Embryonic facial prominence (tissue), 1 donor: ENCODE results near the gene CTDSPL.

Experiments
- DNase-seq: peaks from one replicate; pipeline ENCODE4 v3.0.0-alpha.2; 2016; ENCODE audit errors: extremely low spot score

Gene CTDSPL

DNA sequence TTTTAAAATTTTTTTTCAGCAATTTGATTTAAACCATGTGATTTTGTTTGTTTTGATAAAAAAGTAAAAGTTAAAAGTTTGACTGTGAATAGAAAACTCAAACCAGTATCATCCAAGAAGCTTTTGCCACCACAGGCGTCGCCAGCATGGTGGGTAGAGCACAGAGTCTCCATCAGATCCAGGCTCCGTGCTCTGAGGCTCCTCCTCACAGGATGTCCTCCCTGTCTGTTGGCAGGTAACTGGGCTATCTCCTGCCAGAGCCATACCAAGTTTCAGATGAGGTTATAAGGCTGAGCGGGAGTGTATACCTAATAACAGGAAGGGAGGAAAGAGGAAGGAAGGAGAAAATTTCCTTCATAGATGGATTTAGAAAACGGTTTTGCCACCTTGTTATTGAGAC, 28.8 kb downstream of the CTDSPL start:
- no peak for DNase-seq

DNA sequence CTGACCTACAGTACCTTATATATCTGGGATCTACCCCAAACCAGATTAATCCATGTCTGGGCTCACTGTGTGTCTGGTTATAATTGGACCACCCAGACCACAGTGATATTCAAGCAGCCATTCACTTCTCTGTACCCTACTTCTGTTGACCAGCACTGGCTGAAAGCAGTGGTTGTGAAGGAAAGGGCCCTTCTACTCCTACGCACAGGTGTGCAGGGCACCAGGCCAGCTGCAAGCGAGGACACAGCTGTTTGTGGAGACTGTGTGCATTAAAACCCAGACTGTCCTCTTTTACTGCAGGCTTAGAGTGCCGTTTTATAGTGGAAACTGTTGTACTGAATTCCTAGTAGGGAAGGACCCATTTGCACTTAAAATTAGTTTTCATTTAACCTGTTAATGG, 29.5 kb downstream of the CTDSPL start:
- no peak for DNase-seq

DNA sequence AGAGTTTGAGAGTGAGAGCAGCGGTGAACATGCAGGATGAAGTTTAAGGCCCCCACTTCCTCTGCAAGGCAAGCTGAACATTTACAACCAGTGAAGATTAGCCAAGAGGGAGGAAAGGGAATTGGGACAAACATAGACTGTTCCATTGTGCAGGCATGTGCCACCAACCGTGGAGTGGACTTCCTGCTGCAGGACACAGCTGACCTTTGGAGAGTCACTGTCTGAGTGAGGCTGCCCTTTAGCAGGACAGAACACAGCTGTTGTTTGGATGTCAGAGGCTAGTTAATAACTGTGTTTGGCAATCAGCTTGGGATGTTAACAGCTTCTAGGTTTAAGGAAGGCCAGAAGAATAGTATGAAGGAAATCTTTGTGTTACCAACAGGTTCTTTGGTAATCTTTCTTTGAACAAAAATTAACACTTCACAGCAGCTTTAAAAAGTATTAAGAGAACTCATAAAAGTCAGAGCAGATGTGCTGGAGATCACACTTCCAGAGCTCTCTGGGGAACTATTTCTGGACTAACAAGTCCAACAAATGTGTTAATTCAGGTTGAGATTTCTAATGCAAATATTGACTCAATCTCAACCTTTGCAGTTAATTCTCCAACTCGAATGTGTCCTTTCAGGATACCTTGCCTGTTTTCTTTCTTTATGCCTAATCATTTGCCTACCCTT, 31.4 kb downstream of the CTDSPL start:
- DNase-seq: no peak

DNA sequence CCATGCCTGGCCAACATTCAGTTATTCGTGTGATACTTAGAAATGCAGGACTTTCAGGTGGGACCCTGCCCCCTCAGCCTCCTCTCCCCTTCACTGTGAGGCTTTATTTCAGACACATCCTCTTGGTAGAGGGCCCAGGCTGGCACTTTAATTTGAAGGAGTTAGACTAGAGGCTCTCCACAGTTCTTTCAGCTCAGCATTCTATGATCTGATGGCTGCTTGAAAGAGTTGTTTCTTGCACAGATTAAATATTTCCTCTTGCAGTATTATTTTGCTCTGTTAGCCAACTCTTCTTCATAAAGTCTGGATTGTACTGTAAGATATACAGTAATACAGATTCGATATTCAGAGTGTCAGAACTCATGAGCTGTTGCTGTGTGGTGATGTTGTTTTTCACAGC, 35.1 kb downstream of the CTDSPL start:
- no peak for DNase-seq

DNA sequence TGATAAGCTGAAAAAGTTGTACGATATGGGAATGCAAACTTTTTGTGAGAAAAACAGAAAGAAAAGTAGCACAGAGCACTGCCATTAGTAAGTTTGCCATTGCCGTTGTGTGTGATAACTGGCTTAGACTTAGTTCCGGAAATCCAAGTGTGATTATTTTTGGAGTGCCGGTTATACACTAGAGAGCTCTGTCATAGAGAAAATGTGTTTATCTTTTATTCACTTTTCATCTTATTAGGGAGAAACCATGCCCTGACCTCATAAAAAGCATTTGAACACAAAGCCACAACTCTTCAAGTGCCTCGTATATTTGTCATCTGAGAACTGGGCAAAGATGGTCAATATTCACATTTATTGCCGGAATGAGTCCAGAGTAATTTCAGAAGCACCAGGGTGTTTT, 36.1 kb downstream of the CTDSPL start:
- no peak for DNase-seq

DNA sequence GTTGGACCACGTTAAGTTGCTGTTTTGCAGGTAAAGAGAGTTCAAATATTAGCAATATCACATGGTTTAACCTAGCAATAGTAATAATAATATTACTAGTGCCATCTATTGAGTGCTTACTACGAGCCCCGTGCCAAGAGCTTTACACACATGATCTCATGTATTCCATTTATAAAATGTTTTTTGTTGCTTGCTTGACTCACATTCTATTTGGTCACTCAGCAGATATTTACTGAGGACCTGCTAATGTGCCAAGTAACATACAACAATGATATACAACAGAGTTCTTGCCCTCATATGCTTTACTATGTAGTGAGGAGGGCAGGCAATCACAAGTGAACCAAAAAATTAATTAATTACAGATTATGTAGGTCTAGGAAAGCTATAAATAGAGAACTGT, 36.7 kb downstream of the CTDSPL start:
- DNase-seq: no peak

DNA sequence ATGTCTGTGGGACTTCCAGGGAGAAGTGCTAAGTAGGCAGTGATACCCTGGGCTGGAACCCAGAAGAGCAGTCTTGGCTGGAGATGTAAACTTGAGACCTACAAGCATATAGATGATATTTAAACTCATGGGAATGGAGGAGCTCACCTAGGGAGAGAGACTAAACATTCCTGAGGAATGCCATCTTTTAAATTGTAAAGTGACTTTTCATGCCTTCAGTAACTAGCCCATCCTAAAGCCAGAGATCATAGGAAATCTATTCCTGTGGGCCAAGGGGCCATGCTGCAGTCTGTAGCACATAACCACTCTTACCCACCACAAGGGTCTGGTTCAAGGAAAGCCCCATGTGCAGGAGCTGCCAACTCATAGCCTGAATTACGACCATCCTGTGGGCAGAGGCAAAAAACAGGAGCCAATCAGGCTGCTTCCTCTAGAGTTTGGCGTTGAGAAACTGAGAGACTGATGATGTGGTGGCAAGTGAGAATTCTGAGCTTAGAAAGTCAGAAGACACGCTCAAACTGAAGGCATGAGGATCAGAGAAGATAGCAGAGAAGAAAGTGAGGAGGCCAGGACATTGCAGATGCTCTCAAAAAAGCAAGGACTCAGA, 37.5 kb downstream of the CTDSPL start:
- no peak for DNase-seq

DNA sequence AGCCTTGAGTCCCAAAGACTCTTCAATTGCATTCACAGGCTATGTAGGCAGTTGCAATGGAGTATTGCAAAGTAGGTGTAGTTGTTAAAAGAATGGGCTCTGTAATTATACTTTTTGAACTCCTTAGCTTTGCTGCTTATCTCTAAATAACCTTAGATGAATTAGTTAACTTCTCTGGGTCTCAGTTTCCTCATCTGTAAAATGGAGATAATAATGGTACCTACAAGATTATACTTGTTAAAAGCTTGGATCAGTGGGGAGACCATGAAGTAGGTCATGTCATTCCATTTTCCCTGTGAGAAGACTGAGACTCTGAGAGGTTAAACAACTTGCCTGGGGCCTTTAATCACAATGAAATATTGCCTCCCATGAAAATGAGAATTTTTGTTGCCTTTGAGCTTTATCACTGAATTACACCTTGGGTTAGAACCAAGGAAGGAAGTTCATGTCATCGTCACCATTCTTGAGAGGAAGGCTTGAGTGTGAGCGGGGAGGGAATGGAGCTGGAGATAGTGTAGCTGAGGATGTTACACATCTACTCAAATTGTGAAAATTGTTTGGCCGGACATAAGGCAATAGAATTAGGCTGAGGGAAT, 38.1 kb downstream of the CTDSPL start:
- no peak for DNase-seq

DNA sequence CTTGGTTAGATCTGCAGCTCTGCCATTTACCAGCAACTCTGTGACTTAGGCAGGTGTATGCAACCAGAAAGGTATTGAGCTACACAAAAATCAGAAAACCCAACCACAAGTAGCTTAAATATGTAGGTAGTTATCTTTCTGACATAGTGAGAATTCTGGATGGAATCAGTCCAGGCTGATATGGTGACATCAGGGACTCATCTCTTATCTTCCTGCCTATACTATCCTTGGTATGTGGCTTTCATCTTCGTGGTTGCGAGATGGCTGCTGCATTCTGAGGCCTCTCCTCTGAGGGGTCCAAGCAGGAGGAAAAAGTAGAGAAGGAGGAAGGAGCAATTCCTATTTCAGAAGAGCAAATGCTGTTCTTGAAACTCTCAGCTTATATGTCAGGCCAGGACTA, 40.0 kb downstream of the CTDSPL start:
- DNase-seq: no peak

DNA sequence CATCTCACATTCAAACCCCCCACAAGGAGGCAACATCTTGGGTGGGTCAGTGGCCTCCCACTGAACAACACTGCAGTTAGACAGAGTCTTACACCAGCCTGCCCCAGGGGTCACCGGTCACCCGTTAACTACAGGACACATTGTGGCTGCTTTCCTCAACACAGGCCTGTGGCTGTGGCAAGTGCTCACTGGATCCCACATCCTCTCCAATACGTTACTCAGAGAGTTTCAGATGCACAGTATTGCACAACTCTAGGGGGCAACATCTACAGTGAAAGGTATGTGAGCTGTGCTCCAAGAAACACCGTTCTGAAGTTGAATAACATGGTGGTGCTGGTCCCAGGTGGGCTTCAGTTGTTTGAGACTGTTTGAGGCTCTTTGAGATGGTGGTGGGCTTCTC, 41.0 kb downstream of the CTDSPL start:
- no peak for DNase-seq

DNA sequence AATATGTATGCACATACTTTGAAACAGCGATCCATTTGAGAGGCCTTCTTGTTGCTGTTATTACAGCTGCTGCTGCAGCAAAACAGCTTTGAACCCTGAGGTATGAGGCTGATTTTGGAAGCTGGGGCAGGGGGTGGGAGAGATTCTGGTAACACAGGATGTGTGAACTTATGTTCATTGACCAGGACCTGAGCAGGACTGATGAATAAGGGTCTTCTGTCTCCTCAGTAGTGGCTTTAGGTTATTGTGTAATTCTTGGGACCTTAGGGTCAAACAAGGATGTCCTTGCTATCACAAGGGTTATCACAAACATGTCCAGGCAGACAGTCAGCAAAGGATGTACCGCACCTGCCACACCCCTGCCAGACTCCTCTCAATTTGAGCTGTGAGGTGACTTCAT, 41.6 kb downstream of the CTDSPL start:
- no peak for DNase-seq

DNA sequence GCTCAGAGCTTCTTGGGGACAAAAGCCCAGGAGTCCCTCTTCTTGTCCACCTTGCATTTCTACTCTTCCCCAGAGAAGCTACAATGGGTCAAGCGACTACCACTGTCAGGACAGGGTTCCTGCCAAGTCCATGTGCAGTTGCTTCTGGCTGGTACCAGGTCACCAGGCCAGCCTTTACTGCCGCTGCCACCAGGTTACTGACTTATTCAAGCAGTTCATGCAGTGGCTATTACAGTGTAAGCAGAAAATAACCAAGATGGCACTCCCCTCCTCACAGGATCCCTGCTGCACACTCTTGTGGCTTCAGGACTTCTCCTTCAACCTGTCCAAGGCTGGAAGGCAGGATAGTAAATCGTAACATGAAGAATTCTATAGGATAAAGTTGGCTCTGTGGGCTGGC, 42.1 kb downstream of the CTDSPL start:
- no peak for DNase-seq

DNA sequence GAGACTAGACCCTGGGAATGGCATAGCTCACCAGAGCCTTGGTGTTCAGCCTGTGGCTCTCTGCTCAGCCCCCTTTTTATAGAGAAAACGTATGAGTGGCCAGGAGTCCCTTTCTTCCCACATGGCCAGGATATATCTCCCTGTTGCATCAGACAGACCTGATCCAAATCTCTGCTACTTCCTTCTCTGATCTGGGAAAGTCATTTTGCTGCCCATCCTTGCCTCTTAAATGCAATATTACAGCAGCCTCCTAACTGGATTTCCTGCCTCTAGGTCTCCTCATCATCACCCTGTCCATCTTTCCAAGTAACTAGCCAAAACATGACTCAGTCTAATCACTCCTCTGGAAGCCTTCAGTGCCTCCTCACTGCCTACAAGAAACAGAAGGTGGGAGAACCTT, 42.9 kb downstream of the CTDSPL start:
- DNase-seq: no peak

DNA sequence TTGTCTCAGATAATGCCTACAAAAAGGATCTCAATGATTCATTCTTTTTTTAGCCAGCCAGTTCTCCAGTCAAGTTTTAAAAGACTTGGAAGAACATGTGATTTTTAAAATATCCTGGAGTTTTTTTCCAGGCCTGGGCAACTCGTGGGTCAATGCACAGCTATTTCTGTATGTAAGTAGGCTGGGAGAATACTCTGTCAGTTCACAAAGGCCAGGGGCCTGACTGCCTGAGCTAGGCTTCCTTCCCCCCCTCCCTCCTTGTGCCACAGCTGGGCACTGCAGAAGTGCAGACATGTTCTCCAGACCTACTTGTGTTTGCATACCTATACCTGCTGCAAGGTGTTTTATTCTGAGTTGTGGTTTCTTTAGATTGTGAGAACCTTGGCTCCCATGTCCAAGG, 43.7 kb downstream of the CTDSPL start:
- no peak for DNase-seq

DNA sequence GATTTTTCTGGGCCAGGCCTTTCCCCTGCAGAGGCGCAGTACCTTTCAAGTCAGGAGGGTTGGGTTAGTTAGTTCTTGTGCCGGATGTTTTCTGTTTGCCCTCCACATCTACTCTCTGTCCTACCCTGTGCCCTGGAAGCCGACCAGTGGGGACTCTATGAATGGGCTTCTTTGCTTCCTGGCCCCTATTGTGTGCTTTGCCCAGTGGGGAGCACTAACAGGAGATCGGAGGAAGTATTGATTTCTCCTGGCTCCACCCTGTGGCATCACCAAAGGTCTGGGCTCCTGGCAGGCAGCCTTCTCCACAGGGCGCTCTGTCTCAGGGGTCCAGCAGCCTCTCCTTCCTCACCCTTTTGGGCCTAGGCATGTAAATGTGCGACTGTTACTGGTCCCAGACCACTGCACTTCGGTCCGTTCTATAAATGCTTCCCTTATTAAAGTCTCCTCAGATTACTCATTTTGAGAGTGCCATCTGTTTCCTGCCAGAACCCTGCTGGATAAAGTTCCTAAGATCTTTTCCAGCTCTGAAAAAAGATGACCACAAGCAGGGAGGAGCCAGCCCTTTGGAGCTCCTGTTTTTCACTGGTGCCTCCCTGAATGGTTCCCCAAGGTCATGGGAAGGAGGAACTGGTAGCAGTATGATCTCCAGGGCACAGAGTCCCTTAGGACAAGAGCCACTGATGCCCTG, 44.5 kb downstream of the CTDSPL start:
- peak; percentile 62 for DNase-seq

DNA sequence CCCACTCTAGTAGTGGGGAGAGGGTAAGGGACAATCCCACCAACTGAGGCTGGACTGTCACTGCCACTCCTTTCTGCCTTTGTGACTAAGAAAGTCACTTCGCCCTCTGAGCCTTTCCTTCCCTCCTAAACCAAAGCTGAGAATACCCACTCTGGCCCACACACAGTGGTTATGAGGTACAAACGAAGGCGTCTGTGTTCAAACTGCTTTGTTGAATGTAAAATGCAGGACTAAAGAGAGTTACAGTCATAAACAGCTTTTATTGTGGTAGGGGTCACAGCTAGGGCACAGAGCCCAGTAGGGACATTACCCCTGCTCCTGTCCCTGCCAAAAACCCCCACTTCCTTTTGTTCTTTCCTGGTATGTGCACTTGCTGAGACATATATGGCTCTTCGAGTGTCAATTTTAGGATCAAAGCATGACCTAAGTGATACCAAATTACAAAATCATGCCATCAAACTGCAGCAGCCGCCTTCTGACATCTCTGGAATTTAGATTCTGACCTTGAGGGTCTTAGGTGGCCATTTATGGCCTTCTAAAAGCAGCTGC, 45.1 kb downstream of the CTDSPL start:
- DNase-seq: no peak

DNA sequence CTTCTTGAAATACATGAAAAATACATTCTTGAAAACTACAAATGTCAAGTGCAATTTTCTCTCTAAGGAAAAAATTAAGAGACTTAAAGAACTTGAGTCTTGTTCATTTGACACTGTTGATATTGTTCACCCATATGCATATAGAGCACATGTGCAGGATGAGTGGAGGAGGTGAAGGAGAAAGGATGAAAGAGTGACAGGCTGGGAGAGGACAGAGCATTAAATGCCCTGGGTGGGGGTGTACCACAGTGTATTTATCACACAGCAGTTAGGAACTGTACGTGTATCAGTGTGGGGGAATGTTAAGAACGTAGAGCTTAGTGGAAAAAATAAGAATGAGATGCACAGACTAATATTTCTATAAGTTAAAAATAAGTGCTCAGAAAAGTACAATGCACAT, 45.7 kb downstream of the CTDSPL start:
- DNase-seq: no peak

DNA sequence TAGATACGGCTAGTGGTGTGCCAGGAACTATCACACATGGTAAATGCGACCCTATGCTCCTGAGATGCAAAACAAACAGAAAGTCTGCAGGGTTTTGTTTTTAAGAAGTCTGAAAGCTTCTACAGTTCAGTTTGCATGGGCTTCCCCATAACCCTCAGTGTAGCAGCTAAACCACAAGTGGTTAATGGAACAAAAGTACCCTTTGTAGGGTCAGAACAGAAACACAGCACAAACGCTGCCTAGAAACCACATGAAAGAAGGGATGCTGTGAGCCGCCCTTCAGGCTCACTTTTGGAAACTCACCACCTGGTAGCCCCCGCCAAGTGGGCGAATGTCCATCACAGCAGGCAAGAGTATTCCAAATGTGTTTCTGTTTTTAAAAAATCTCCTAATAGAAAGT, 46.2 kb downstream of the CTDSPL start:
- no peak for DNase-seq

DNA sequence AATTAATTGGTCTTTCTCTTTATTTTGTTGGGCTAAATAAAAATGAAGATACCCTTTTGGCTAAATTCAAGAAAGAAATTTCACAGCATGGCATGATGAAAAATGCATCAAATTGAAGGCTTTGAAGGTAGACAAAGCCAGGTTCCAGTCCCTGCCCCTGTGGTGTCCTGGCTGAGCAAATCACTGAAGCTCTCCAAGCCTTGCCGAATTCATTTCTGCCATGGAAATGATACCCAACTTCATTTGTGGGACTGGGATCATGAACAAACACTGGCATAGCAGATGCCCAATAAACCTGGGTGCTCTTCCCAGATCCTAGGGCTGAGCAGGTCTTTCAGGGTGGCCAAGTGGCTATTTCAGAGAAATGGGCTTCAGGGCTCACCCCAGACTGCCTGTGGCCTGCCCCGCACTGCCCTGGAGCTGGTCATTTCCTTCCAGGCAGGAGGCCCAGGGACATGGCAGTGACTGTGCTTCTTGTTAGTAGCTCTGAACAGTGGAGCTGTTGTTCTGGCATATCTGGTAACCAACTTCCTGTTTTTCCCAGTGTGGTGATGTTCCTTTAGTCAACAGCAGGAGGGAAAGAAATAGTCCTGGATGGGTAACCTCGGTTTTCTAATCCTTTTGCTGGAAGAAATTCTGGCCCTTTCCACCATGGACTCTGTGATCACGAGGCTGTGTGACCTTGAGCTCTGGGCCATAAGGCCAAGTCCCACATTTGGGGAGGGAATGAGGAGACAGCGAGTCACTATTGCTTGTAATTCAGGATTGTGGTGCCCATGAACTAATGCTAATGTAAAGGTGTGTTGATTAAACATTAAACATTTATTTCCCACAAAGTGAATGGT, 47.6 kb downstream of the CTDSPL start:
- no peak for DNase-seq

DNA sequence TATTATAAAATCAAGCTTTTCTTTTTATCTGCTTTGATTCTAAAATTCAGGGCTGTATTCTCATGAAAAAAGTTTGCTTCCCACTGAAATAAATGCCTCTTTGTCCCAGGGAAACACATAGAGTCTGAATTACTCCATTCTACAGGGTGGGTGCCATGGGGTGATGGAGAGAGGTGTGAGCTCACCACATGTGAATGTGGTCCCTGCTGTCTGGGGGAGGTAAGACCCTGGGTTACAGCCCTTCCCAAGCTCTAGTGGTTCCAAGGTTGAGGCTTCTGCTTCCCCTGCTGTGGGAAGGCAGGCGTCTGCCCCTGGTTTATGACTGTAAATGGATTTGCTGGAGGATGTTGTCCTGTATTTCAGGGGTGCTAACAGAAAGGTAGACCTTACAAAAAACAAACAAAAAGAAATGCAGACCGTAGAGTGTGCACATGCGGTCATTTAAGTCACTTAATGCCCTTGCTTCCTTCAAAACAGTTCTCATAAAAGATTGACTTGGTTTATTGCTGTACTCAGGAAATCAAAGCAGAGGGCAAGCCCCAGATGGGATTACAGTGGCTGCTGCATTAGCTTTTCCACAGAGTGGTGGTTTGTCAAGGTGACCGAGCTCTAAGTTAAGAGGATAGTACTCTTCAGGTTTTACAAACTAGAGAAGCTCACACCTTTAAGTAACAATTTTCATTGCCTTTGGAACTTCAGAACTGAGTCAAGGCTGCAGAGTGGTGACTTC, 49.2 kb downstream of the CTDSPL start:
- DNase-seq: no peak
